Measurements from ENCODE around the gene GRK6. TPM values are rescaled to one million over a fixed set of nuclear protein-coding genes. Genes with fewer than 3 reads are reported as not detected.

GRK6 gene
- total RNA-seq, 4 donors from 2014 or later: 20.7 to 42.3 (median 31.5) TPM

DNA sequence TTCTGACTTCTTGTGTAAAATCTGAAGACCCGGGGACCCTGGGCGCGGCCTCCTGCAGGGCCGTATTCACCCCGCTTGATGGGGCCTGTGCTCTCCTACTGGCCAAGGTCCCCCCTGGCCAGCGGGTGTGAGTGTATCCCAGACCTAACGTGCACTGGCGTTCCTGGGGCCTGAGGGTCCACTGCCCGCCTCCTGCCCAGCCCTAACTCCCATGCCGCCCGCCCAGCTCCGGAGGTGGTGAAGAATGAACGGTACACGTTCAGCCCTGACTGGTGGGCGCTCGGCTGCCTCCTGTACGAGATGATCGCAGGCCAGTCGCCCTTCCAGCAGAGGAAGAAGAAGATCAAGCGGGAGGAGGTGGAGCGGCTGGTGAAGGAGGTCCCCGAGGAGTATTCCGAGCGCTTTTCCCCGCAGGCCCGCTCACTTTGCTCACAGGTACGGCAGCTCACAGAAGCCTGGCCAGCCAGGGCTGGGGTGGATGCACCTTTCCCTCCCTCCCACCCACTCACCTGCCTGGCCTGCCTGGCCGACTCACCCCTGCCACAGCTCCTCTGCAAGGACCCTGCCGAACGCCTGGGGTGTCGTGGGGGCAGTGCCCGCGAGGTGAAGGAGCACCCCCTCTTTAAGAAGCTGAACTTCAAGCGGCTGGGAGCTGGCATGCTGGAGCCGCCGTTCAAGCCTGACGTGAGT lies 9.5 kb downstream of the GRK6 start:
- no peak for ATAC-seq
- 99% methylated on average over 6 of the region's 37 CpGs; no CpG with 5 or more reads in 1 of the 2 donors for WGBS, 2 donors (ENCODE audit: low coverage in 1 of 2)
- H3K27ac ChIP-seq: no peak overlapping the region
- H3K4me1 ChIP-seq: peaks cover 0 to 21% (median 0%) of the 10 kb centered on the region in 3 donors
- H3K36me3 ChIP-seq: peaks cover 0 to 93% of the 10 kb centered on the region in 2 donors
- no peaks in the 10 kb centered on the region for H3K27me3 ChIP-seq
- TF ChIP-seq EP300 (IDR thresholded peaks at IDR 0.05) (no peak), POLR2AphosphoS5 (IDR thresholded peaks at IDR 0.05) (no peak), POLR2A (IDR thresholded peaks at IDR 0.05) (no peak)
- TF ChIP-seq, protein P1, sequence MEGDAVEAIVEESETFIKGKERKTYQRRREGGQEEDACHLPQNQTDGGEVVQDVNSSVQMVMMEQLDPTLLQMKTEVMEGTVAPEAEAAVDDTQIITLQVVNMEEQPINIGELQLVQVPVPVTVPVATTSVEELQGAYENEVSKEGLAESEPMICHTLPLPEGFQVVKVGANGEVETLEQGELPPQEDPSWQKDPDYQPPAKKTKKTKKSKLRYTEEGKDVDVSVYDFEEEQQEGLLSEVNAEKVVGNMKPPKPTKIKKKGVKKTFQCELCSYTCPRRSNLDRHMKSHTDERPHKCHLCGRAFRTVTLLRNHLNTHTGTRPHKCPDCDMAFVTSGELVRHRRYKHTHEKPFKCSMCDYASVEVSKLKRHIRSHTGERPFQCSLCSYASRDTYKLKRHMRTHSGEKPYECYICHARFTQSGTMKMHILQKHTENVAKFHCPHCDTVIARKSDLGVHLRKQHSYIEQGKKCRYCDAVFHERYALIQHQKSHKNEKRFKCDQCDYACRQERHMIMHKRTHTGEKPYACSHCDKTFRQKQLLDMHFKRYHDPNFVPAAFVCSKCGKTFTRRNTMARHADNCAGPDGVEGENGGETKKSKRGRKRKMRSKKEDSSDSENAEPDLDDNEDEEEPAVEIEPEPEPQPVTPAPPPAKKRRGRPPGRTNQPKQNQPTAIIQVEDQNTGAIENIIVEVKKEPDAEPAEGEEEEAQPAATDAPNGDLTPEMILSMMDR (IDR thresholded peaks at IDR 0.05): no peak
- no peaks in the 10 kb centered on the region for H3K9me3 ChIP-seq
- H3K4me3 ChIP-seq: no peak overlapping the region

DNA sequence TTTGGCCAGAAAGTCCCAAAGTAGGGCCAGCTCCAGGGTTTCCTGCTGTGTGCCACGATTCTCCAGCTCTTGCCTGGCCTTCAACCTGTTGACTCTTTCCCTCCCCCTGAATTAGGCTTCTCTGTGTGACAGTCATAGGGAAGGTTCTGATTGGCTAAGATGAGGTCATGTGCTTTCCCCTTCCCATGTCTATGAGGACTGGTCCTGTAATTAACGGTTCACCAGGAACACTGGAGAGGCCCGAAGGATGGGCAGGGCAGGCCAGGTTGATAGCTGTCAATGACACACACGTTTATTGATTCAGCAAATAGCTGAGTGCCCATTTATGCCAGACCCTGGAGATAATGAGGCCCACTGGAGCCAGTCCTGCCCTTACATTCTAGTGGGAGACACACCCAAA lies 11.1 kb downstream of the GRK6 start:
- H3K27me3 ChIP-seq: no peaks in the 10 kb centered on the region
- TF ChIP-seq EP300 (IDR thresholded peaks at IDR 0.05) (no peak), POLR2A (IDR thresholded peaks at IDR 0.05) (no peak), POLR2AphosphoS5 (IDR thresholded peaks at IDR 0.05) (no peak)
- TF ChIP-seq, protein P1 (IDR thresholded peaks at IDR 0.05): no peak
- H3K27ac ChIP-seq: no peak overlapping the region
- no peak for ATAC-seq
- H3K4me3 ChIP-seq: no peak overlapping the region
- H3K36me3 ChIP-seq: peaks cover 0 to 93% of the 10 kb centered on the region in 2 donors
- WGBS, 2 donors (ENCODE audit: low coverage in 1 of 2): 44% methylated on average over 1 of the region's 4 CpGs; no CpG with 5 or more reads in 1 of the 2 donors
- no peaks in the 10 kb centered on the region for H3K9me3 ChIP-seq
- H3K4me1 ChIP-seq: peaks cover 0 to 4% (median 0%) of the 10 kb centered on the region in 3 donors

DNA sequence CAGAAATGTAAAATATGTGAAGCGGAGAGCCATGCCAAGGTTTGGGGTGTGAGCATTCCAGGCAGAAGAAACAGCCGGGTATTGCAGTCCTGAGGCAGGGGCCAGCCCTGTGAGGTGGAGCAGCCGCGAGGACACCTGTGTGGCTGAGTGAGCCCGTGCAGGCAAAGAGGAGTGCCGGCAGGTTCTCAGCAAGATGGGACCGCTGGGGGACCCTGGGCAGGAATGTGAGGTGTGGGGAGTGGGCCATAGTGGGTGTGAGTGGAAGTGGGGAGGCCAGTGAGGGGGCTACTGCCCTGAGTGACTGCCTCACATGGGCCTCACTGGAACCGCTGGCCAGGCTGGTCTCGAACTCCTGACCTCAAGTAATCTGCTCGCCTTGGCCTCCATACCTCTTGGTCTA lies 12.0 kb downstream of the GRK6 start:
- no peak for ATAC-seq
- TF ChIP-seq POLR2A (IDR thresholded peaks at IDR 0.05): no peak
- TF ChIP-seq, protein P1 (IDR thresholded peaks at IDR 0.05): no peak
- TF ChIP-seq EP300 (IDR thresholded peaks at IDR 0.05): no peak
- no peak for TF ChIP-seq POLR2AphosphoS5 (IDR thresholded peaks at IDR 0.05)
- Histone ChIP-seq H3K27ac (no peak overlapping the region), H3K27me3 (no peaks in the 10 kb centered on the region), H3K4me3 (no peak overlapping the region), H3K4me1 (no peaks in the 10 kb centered on the region), H3K36me3 (peaks cover 0 to 84% of the 10 kb centered on the region in 2 donors), H3K9me3 (no peaks in the 10 kb centered on the region)
- WGBS, 2 donors (ENCODE audit: low coverage in 1 of 2): 87 to 89% methylated on average over 5 to 8 of the region's 10 CpGs

DNA sequence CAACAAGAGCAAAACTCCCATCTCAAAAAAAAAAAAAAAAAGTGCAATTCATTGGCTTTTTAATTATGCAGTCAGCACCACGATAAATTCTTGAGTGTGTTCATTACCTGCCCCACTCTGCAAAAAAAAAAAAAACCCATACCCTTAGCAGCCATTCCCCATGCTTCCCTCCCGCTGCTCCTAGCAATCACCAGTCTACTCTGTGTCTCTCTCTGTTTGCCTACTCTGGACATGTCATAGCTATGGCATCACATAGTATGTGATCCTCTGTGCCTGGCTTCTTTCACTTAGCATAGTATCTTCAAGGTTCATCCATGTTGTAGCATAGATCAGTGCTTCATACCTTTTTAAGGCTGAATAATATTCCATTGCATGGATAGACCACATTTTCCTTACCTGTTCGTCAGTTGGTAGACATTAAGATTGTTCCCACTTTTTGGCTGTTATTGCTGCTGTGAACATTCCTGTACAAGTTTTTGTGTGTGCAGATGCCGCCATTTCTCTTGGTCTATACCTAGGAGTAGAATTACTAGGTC lies 13.1 kb downstream of the GRK6 start:
- Histone ChIP-seq H3K36me3 (peaks cover 0 to 73% of the 10 kb centered on the region in 2 donors), H3K27ac (no peak overlapping the region)
- no peak for ATAC-seq

More for the DNA sequence above, 13.1 kb downstream of the GRK6 start:
- no peak for TF ChIP-seq POLR2A (IDR thresholded peaks at IDR 0.05)
- TF ChIP-seq POLR2AphosphoS5 (IDR thresholded peaks at IDR 0.05): no peak
- TF ChIP-seq, protein P1 (IDR thresholded peaks at IDR 0.05): no peak
- TF ChIP-seq EP300 (IDR thresholded peaks at IDR 0.05): no peak
- Histone ChIP-seq H3K4me3 (no peak overlapping the region), H3K9me3 (no peaks in the 10 kb centered on the region), H3K27me3 (no peaks in the 10 kb centered on the region), H3K4me1 (no peaks in the 10 kb centered on the region)
- WGBS, 2 donors (ENCODE audit: low coverage in 1 of 2): 96 to 100% methylated on average over 4 of the region's 4 CpGs
